Measurements from ENCODE around the gene RGS6.

RGS6 gene

DNA sequence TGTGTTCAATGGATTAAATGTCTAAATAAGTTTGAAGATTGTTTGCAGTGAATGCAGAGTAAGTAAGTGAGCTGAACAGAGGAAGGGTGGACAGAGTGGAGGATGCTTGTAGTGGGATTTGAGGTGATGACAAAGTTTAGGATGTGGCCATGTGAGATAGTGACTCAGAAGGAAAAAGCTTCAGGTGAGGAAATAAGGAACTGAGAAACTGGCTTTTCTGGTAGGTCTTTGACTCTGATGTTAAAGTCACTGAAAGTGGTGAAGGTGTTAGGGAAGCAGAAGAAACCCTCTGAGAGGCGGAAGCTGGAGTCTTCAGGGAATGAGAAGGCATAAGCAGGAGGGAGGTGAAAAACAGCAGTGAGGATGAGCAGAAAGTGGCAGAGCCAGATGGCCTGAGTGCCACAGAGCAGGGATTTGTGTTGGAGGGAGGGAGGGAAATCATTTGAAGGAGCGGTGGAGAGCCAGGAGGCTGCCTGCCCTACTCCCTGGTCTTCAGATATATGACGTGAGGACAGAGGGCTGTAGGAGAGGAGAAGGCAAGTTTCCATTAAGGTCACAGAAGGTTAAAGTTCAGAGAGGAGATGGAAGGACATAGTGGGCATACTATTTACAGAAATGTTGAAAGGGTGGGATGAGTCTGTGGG lies 24.8 kb downstream of the RGS6 start:
- Histone ChIP-seq H3K79me1 (replicated peaks; ENCODE audit: low read length, poor library complexity, severe bottlenecking) (no peaks in the 10 kb centered on the region), H3K14ac (ENCODE audit: low read length in 2 of 2) (no peak overlapping the region), H3K4me2 (ENCODE audit: low read length, poor library complexity, severe bottlenecking) (no peak overlapping the region), H3K9me3 (ENCODE audit: control insufficient read depth, low read length) (no peaks in the 10 kb centered on the region), H3K18ac (ENCODE audit: low read depth in 1 of 2, low read length in 2 of 2) (no peak overlapping the region), H3K27ac (ENCODE audit: low read length, poor library complexity, severe bottlenecking) (no peak overlapping the region), H2BK120ac (ENCODE audit: low read depth, low read length) (no peak overlapping the region), H3K27me3 (ENCODE audit: control insufficient read depth in 1 of 2, insufficient read depth in 1 of 2, low read length in 2 of 2) (no peaks in the 10 kb centered on the region), H2AFZ (ENCODE audit: low read depth, low read length) (no peak overlapping the region), H3K4me1 (ENCODE audit: control insufficient read depth, insufficient read depth, low read depth, low read length) (no peaks in the 10 kb centered on the region), H3K9ac (ENCODE audit: low read length) (no peak overlapping the region), H3K4me3 (ENCODE audit: insufficient read depth in 1 of 2, low read depth in 1 of 2, low read length in 2 of 2) (no peak overlapping the region), H2BK12ac (ENCODE audit: low read length in 2 of 2) (no peak overlapping the region), H2AK5ac (ENCODE audit: low read length, severe bottlenecking) (no peak overlapping the region), H2BK15ac (ENCODE audit: low read depth, poor library complexity, severe bottlenecking) (no peak overlapping the region), H3K23ac (ENCODE audit: low read length in 2 of 2) (no peak overlapping the region), H2BK5ac (ENCODE audit: low read depth, low read length, poor library complexity, severe bottlenecking) (no peak overlapping the region), H4K8ac (ENCODE audit: low read length) (no peak overlapping the region), H3K36me3 (ENCODE audit: control insufficient read depth in 1 of 2, insufficient read depth in 2 of 2, low read depth in 1 of 2, low read length in 2 of 2) (no peaks in the 10 kb centered on the region), H4K91ac (ENCODE audit: low read length) (no peak overlapping the region), H3K4ac (ENCODE audit: low read depth in 1 of 2, low read length in 2 of 2) (no peak overlapping the region)
- no peak for DNase-seq
- WGBS, result 37% methylated on average over 3 of the region's 3 CpGs

DNA sequence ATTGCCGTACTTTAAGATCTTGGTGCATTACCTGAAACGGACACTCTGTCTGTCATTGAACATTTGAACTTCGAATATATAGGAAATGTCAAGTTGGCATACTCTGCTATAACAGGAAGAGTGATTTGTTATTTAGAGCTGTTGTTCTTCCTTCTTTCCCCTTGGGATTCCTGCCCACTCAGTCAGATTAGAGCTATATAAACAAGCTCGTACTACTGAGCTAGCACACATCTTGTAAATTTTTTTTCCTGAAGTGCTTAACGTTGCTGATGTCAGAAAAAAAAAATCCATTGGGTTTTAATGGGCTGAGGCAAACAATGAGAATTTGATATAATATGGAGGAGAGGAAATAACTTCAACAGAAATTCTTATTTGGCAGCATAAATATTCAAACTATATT lies 26.8 kb downstream of the RGS6 start:
- H3K4me3 ChIP-seq (ENCODE audit: insufficient read depth in 1 of 2, low read depth in 1 of 2, low read length in 2 of 2), result no peak overlapping the region
- WGBS, result 62% methylated on average over 3 of the region's 5 CpGs
- no peak overlapping the region for H3K23ac ChIP-seq (ENCODE audit: low read length in 2 of 2)
- no peak overlapping the region for H2BK5ac ChIP-seq (ENCODE audit: low read depth, low read length, poor library complexity, severe bottlenecking)
- no peak for DNase-seq
- H2BK12ac ChIP-seq (ENCODE audit: low read length in 2 of 2), result no peak overlapping the region
- no peaks in the 10 kb centered on the region for H3K27me3 ChIP-seq (ENCODE audit: control insufficient read depth in 1 of 2, insufficient read depth in 1 of 2, low read length in 2 of 2)
- no peaks in the 10 kb centered on the region for H3K9me3 ChIP-seq (ENCODE audit: control insufficient read depth, low read length)
- no peaks in the 10 kb centered on the region for H3K4me1 ChIP-seq (ENCODE audit: control insufficient read depth, insufficient read depth, low read depth, low read length)
- no peak overlapping the region for H2AFZ ChIP-seq (ENCODE audit: low read depth, low read length)
- no peaks in the 10 kb centered on the region for H3K79me1 ChIP-seq (replicated peaks; ENCODE audit: low read length, poor library complexity, severe bottlenecking)
- H3K4ac ChIP-seq (ENCODE audit: low read depth in 1 of 2, low read length in 2 of 2), result no peak overlapping the region
- no peak overlapping the region for H3K27ac ChIP-seq (ENCODE audit: low read length, poor library complexity, severe bottlenecking)
- no peak overlapping the region for H3K4me2 ChIP-seq (ENCODE audit: low read length, poor library complexity, severe bottlenecking)
- H3K14ac ChIP-seq (ENCODE audit: low read length in 2 of 2), result no peak overlapping the region
- H4K8ac ChIP-seq (ENCODE audit: low read length), result no peak overlapping the region
- no peak overlapping the region for H2BK15ac ChIP-seq (ENCODE audit: low read depth, poor library complexity, severe bottlenecking)
- no peak overlapping the region for H4K91ac ChIP-seq (ENCODE audit: low read length)
- H3K36me3 ChIP-seq (ENCODE audit: control insufficient read depth in 1 of 2, insufficient read depth in 2 of 2, low read depth in 1 of 2, low read length in 2 of 2), result no peaks in the 10 kb centered on the region
- H2AK5ac ChIP-seq (ENCODE audit: low read length, severe bottlenecking), result no peak overlapping the region
- no peak overlapping the region for H3K9ac ChIP-seq (ENCODE audit: low read length)
- H3K18ac ChIP-seq (ENCODE audit: low read depth in 1 of 2, low read length in 2 of 2), result no peak overlapping the region
- no peak overlapping the region for H2BK120ac ChIP-seq (ENCODE audit: low read depth, low read length)

DNA sequence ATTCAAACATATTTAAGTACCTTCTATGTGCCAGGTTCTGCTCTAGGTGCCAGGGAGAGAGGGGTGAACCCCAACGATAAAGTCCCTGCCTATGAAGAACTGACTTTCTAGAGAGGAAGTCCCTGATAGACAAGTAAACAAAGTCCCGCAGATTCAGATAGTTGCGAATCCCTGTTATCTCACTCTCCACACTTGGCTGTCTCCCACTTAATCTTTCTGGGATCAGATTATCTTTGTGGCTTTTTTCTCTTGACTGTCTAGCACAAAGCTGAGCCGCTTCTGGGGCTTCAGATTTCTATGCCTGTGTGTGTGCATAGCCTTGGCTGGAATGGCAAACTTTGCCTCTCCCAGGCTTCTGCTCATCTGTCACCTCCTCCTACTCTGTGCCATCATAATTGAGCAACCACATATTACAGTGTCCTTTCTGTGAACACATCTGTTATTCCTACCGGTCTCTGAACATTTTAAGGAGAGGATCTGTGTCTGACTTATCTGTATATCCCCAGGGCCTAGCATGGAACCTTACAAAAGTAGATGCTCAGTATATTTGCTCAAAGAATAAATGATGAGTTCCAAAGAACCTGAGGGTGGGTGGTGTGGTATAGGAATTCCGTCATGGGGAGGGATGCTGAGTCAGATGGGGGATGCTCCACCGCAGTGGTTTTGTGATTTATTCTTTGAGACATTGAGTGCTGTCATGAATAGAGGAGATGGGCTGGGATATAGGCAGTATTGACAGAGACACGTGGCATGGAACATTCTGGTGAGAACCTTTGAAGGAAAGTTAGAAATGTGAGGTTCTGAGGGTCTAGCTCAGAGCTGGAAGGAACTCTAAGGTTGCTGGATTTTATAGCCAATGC lies 28.5 kb downstream of the RGS6 start:
- DNase-seq, result no peak
- no peaks in the 10 kb centered on the region for H3K4me1 ChIP-seq (ENCODE audit: control insufficient read depth, insufficient read depth, low read depth, low read length)
- no peak overlapping the region for H2AK5ac ChIP-seq (ENCODE audit: low read length, severe bottlenecking)
- no peaks in the 10 kb centered on the region for H3K27me3 ChIP-seq (ENCODE audit: control insufficient read depth in 1 of 2, insufficient read depth in 1 of 2, low read length in 2 of 2)
- H2AFZ ChIP-seq (ENCODE audit: low read depth, low read length), result no peak overlapping the region
- H2BK12ac ChIP-seq (ENCODE audit: low read length in 2 of 2), result no peak overlapping the region
- no peak overlapping the region for H2BK5ac ChIP-seq (ENCODE audit: low read depth, low read length, poor library complexity, severe bottlenecking)
- WGBS, result 78% methylated on average over 8 of the region's 8 CpGs
- no peak overlapping the region for H3K4ac ChIP-seq (ENCODE audit: low read depth in 1 of 2, low read length in 2 of 2)
- H2BK120ac ChIP-seq (ENCODE audit: low read depth, low read length), result no peak overlapping the region
- H2BK15ac ChIP-seq (ENCODE audit: low read depth, poor library complexity, severe bottlenecking), result no peak overlapping the region
- H3K9ac ChIP-seq (ENCODE audit: low read length), result no peak overlapping the region
- no peaks in the 10 kb centered on the region for H3K79me1 ChIP-seq (replicated peaks; ENCODE audit: low read length, poor library complexity, severe bottlenecking)
- no peak overlapping the region for H3K27ac ChIP-seq (ENCODE audit: low read length, poor library complexity, severe bottlenecking)
- no peak overlapping the region for H3K23ac ChIP-seq (ENCODE audit: low read length in 2 of 2)
- H3K4me3 ChIP-seq (ENCODE audit: insufficient read depth in 1 of 2, low read depth in 1 of 2, low read length in 2 of 2), result no peak overlapping the region
- H3K36me3 ChIP-seq (ENCODE audit: control insufficient read depth in 1 of 2, insufficient read depth in 2 of 2, low read depth in 1 of 2, low read length in 2 of 2), result no peaks in the 10 kb centered on the region
- no peak overlapping the region for H3K4me2 ChIP-seq (ENCODE audit: low read length, poor library complexity, severe bottlenecking)
- H3K18ac ChIP-seq (ENCODE audit: low read depth in 1 of 2, low read length in 2 of 2), result no peak overlapping the region
- H4K8ac ChIP-seq (ENCODE audit: low read length), result no peak overlapping the region
- H3K14ac ChIP-seq (ENCODE audit: low read length in 2 of 2), result no peak overlapping the region
- H4K91ac ChIP-seq (ENCODE audit: low read length), result no peak overlapping the region
- no peaks in the 10 kb centered on the region for H3K9me3 ChIP-seq (ENCODE audit: control insufficient read depth, low read length)

DNA sequence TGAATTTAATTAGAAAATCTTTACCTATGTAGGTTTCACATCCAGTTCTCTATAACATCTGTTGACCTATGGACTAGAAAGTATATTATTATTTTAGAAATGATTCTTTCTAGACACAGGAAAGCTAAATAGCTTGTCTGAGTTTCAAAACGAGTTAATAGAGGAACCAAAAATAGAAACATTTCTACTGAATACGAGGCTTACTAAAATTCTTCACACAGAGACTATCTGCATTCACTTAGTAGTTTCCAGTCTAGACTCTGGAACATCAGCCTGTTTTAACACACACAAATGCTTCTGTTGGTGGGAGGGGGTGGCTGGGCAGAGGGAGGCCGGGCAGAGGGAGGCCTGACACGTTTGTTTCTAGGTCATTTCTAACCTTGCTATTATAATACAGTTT lies 29.7 kb downstream of the RGS6 start:
- H3K14ac ChIP-seq (ENCODE audit: low read length in 2 of 2), result no peak overlapping the region
- no peaks in the 10 kb centered on the region for H3K9me3 ChIP-seq (ENCODE audit: control insufficient read depth, low read length)
- H2BK12ac ChIP-seq (ENCODE audit: low read length in 2 of 2), result no peak overlapping the region
- H2BK15ac ChIP-seq (ENCODE audit: low read depth, poor library complexity, severe bottlenecking), result no peak overlapping the region
- no peak overlapping the region for H3K4me3 ChIP-seq (ENCODE audit: insufficient read depth in 1 of 2, low read depth in 1 of 2, low read length in 2 of 2)
- no peak overlapping the region for H4K8ac ChIP-seq (ENCODE audit: low read length)
- no peak overlapping the region for H2AK5ac ChIP-seq (ENCODE audit: low read length, severe bottlenecking)
- H3K36me3 ChIP-seq (ENCODE audit: control insufficient read depth in 1 of 2, insufficient read depth in 2 of 2, low read depth in 1 of 2, low read length in 2 of 2), result no peaks in the 10 kb centered on the region
- no peaks in the 10 kb centered on the region for H3K27me3 ChIP-seq (ENCODE audit: control insufficient read depth in 1 of 2, insufficient read depth in 1 of 2, low read length in 2 of 2)
- 52% methylated on average over 2 of the region's 4 CpGs for WGBS
- H3K4me1 ChIP-seq (ENCODE audit: control insufficient read depth, insufficient read depth, low read depth, low read length), result no peaks in the 10 kb centered on the region
- H2BK120ac ChIP-seq (ENCODE audit: low read depth, low read length), result no peak overlapping the region
- no peaks in the 10 kb centered on the region for H3K79me1 ChIP-seq (replicated peaks; ENCODE audit: low read length, poor library complexity, severe bottlenecking)
- H3K18ac ChIP-seq (ENCODE audit: low read depth in 1 of 2, low read length in 2 of 2), result no peak overlapping the region
- H3K4me2 ChIP-seq (ENCODE audit: low read length, poor library complexity, severe bottlenecking), result no peak overlapping the region
- H2BK5ac ChIP-seq (ENCODE audit: low read depth, low read length, poor library complexity, severe bottlenecking), result no peak overlapping the region
- H3K4ac ChIP-seq (ENCODE audit: low read depth in 1 of 2, low read length in 2 of 2), result no peak overlapping the region
- H4K91ac ChIP-seq (ENCODE audit: low read length), result no peak overlapping the region
- DNase-seq, result no peak
- H3K9ac ChIP-seq (ENCODE audit: low read length), result no peak overlapping the region
- no peak overlapping the region for H2AFZ ChIP-seq (ENCODE audit: low read depth, low read length)
- no peak overlapping the region for H3K27ac ChIP-seq (ENCODE audit: low read length, poor library complexity, severe bottlenecking)
- no peak overlapping the region for H3K23ac ChIP-seq (ENCODE audit: low read length in 2 of 2)
